Measurements from ENCODE around the gene CMTM1.
"Not testable (repeated sequence)": the region's sequence is repeated elsewhere in the genome, so short reads cannot be mapped to it uniquely, and the experiment has no call there.

Gene CMTM1

DNA sequence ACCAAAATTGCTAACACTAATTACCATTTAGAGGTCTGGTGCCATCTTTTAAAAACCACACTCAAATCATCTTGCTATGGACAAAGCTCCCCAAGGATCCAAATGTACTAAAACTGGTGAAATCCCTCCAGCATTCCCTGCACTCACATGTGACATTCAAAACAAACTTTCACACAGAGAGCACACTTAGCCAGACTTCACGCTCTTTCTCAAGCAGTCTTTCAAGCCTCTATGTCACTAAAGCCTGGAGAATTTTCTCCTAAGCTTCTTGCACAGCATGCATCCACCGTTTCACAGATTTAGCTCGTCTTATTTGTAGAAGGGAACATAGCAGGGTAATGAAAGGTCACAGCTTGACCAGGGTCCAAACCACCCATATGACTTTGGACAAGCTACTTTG is 57.5 kb downstream of the CMTM1 start:
- H3K4me3 ChIP-seq (ENCODE audit: low read length, poor library complexity, severe bottlenecking): no peak overlapping the region
- H3K36me3 ChIP-seq (ENCODE audit: insufficient read depth, low read length): no peaks in the 10 kb centered on the region
- TF ChIP-seq EZH2phosphoT487 (IDR thresholded peaks at IDR 0.05; ENCODE audit: borderline replicate concordance): no peak
- TF ChIP-seq, protein P1, sequence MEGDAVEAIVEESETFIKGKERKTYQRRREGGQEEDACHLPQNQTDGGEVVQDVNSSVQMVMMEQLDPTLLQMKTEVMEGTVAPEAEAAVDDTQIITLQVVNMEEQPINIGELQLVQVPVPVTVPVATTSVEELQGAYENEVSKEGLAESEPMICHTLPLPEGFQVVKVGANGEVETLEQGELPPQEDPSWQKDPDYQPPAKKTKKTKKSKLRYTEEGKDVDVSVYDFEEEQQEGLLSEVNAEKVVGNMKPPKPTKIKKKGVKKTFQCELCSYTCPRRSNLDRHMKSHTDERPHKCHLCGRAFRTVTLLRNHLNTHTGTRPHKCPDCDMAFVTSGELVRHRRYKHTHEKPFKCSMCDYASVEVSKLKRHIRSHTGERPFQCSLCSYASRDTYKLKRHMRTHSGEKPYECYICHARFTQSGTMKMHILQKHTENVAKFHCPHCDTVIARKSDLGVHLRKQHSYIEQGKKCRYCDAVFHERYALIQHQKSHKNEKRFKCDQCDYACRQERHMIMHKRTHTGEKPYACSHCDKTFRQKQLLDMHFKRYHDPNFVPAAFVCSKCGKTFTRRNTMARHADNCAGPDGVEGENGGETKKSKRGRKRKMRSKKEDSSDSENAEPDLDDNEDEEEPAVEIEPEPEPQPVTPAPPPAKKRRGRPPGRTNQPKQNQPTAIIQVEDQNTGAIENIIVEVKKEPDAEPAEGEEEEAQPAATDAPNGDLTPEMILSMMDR (conservative IDR thresholded peaks at IDR 0.05; ENCODE audit: low read length): no peak
- H3K27me3 ChIP-seq (ENCODE audit: insufficient read depth, low read length, poor library complexity, severe bottlenecking): no peaks in the 10 kb centered on the region
- H3K4me2 ChIP-seq (ENCODE audit: low read depth, low read length, poor library complexity, severe bottlenecking): no peak overlapping the region
- no peaks in the 10 kb centered on the region for H3K9me2 ChIP-seq (replicated peaks; ENCODE audit: low read depth, low read length)
- H3K9me3 ChIP-seq (ENCODE audit: insufficient read depth, low read depth, low read length): no peaks in the 10 kb centered on the region
- no peaks in the 10 kb centered on the region for H4K20me1 ChIP-seq (ENCODE audit: insufficient read depth, low read length, poor library complexity, severe bottlenecking)
- no peaks in the 10 kb centered on the region for H3K4me1 ChIP-seq (ENCODE audit: insufficient read depth, low read length, poor library complexity, severe bottlenecking)
- no peaks in the 10 kb centered on the region for H3K79me2 ChIP-seq (ENCODE audit: insufficient read depth, low read length)
- no peaks in the 10 kb centered on the region for H3F3A ChIP-seq (ENCODE audit: low read depth)
- no peak overlapping the region for H2AFZ ChIP-seq (ENCODE audit: low read length)
- no peak overlapping the region for H3K9ac ChIP-seq (ENCODE audit: low read depth, low read length, poor library complexity, severe bottlenecking)

DNA sequence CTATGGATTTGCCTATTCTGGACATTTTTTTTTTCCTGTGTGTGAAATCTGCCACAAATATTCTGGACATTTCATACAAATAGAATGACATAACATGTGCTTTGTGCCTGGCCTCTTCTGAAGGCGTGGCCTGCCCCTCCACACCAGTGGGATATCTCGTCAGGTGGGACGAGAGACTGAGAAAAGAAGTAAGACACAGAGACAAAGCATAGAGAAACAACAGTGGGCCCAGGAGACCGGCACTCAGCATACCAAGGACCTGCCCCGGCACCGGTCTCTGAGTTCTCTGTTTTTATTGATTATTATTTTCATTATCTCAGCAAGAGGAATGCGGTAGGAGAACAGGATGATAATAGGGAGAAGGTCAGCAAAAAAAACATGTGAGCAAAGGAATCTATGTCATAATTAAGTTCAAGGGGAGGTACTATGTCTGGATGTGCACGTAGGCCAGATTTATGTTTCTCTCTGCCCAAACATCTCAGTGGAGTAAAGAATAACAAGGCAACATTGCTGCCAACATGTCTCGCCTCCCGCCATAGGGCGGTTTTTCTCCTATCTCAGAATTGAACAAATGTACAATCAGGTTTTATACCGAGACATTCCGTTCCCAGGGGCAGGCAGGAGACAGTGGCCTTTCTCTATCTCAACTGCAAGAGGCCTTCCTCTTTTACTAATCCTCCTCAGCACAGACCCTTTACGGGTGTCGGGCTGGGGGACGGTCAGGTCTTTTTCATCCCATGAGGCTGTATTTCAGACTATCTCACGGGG is 61.6 kb downstream of the CMTM1 start:
- H3F3A ChIP-seq (ENCODE audit: low read depth); H4K20me1 ChIP-seq (ENCODE audit: insufficient read depth, low read length, poor library complexity, severe bottlenecking); H3K27me3 ChIP-seq (ENCODE audit: insufficient read depth, low read length, poor library complexity, severe bottlenecking); H3K79me2 ChIP-seq (ENCODE audit: insufficient read depth, low read length); H3K9me2 ChIP-seq (replicated peaks; ENCODE audit: low read depth, low read length); H3K36me3 ChIP-seq (ENCODE audit: insufficient read depth, low read length); H3K4me2 ChIP-seq (ENCODE audit: low read depth, low read length, poor library complexity, severe bottlenecking); H3K4me1 ChIP-seq (ENCODE audit: insufficient read depth, low read length, poor library complexity, severe bottlenecking); H2AFZ ChIP-seq (ENCODE audit: low read length); H3K4me3 ChIP-seq (ENCODE audit: low read length, poor library complexity, severe bottlenecking); H3K9ac ChIP-seq (ENCODE audit: low read depth, low read length, poor library complexity, severe bottlenecking); H3K9me3 ChIP-seq (ENCODE audit: insufficient read depth, low read depth, low read length): not testable (repeated sequence)
